H1 (cell line): ENCODE measurements around the gene MAGI3. TPM values are rescaled to one million over a fixed set of nuclear protein-coding genes. Genes with fewer than 3 reads are reported as not detected.
"Not testable (repeated sequence)": the region's sequence is repeated elsewhere in the genome, so short reads cannot be mapped to it uniquely, and the experiment has no call there.

Source experiments
- CTCF ChIA-PET: fragments of 300-600 bp; sonication (Branson Sonifier 250); formaldehyde crosslinking; loops from one replicate; lab custom pipeline; 2021; ENCODE audit not compliant: partially characterized antibody; lab: Charles Lee
- POLR2A ChIA-PET: fragments of 300-600 bp; sonication (Branson Sonifier 250); formaldehyde crosslinking; loops from one replicate; lab custom pipeline; 2021; ENCODE audit warnings: inconsistent platforms; ENCODE audit not compliant: partially characterized antibody; lab: Charles Lee
- DNase-seq, 2 experiments: peaks; one replicate each; pipeline versions ENCODE4 v3.0.0 to v3.0.0-alpha.2; 2010 to 2022; ENCODE audit warnings: low spot score in 2 of 2, low read depth in 1 of 2, mixed read lengths in 1 of 2
- FAIRE-seq: peaks from 2 replicates; lab custom pipeline; 2011; peaks lifted over from hg19 to GRCh38; lab: Jason Lieb, UNC
- H2AFZ ChIP-seq: 2 replicates; pipeline ENCODE4 v1.8.1; 2012; ENCODE audit warnings: low read length, inconsistent platforms
- H2AK5ac ChIP-seq: 2 replicates; pipeline ENCODE4 v1.6.1; 2013; ENCODE audit warnings: low read depth, low read length
- H2BK120ac ChIP-seq: replicated peaks from 2 replicates; pipeline ENCODE3; 2013; ENCODE audit warnings: low read depth, low read length, inconsistent platforms
- H2BK12ac ChIP-seq: 2 replicates; pipeline ENCODE4 v1.6.1; 2013; ENCODE audit warnings: low read depth, low read length
- H2BK15ac ChIP-seq: 2 replicates; pipeline ENCODE4 v1.6.1; 2013; ENCODE audit warnings: low read length
- H2BK20ac ChIP-seq: 2 replicates; pipeline ENCODE4 v1.6.1; 2013; ENCODE audit warnings: low read length
- H2BK5ac ChIP-seq: 2 replicates; pipeline ENCODE4 v1.6.1; 2013; ENCODE audit warnings: low read depth, low read length
- H3K14ac ChIP-seq: 2 replicates; pipeline ENCODE4 v1.6.1; 2013; ENCODE audit warnings: inconsistent platforms; ENCODE audit not compliant: insufficient read length
- H3K18ac ChIP-seq: 2 replicates; pipeline ENCODE4 v1.6.1; 2013; ENCODE audit warnings: low read length; ENCODE audit errors: extremely low read depth
- H3K23ac ChIP-seq: 2 replicates; pipeline ENCODE4 v1.6.1; 2013; ENCODE audit warnings: inconsistent platforms; ENCODE audit not compliant: insufficient read length
- H3K23me2 ChIP-seq: 2 replicates; pipeline ENCODE4 v1.6.1; 2013; ENCODE audit warnings: low read depth, low read length
- H3K27ac ChIP-seq: 2 replicates; pipeline ENCODE4 v1.6.1; 2011; ENCODE audit warnings: low read depth, low read length, inconsistent platforms
- H3K27me3 ChIP-seq, 4 experiments: replicated peaks in 1 of 4; 1 replicate in 1 of 4; 2 replicates in 3 of 4; pipeline versions ENCODE4 v1.6.1 to v1.8.1; 2011 to 2013; ENCODE audit warnings: low read length in 3 of 4, mild to moderate bottlenecking in 3 of 4, inconsistent platforms in 2 of 4, mixed read lengths in 2 of 4, moderate library complexity in 1 of 4; ENCODE audit not compliant: control insufficient read depth in 3 of 4, insufficient read depth in 3 of 4; ENCODE audit errors: extremely low read depth in 1 of 4
- H3K36me3 ChIP-seq, 4 experiments: 2 replicates each; pipeline versions ENCODE4 v1.6.1 to v1.8.1; 2011 to 2013; ENCODE audit warnings: mild to moderate bottlenecking in 4 of 4, low read length in 3 of 4, moderate library complexity in 2 of 4, control low read depth in 1 of 4, inconsistent platforms in 1 of 4; ENCODE audit not compliant: insufficient read depth in 4 of 4, control insufficient read depth in 2 of 4
- H3K4ac ChIP-seq: replicated peaks from 2 replicates; pipeline ENCODE3; 2013; ENCODE audit warnings: low read length, low read depth, mixed read lengths, inconsistent platforms; ENCODE audit not compliant: insufficient read length
- H3K4me1 ChIP-seq, 4 experiments: replicated peaks in 1 of 4; 1 replicate in 1 of 4; 2 replicates in 3 of 4; pipeline versions ENCODE4 v1.6.1 to v1.8.1; 2011 to 2013; ENCODE audit warnings: low read length in 3 of 4, inconsistent platforms in 2 of 4, mixed read lengths in 1 of 4; ENCODE audit not compliant: insufficient read depth in 4 of 4, control insufficient read depth in 3 of 4
- H3K4me2 ChIP-seq, 2 experiments: 2 replicates each; pipeline versions ENCODE4 v1.6.1 to v1.8.1; 2011 to 2013; ENCODE audit warnings: low read depth in 2 of 2, low read length in 2 of 2, control low read depth in 1 of 2, inconsistent platforms in 1 of 2, mild to moderate bottlenecking in 1 of 2; ENCODE audit not compliant: insufficient read depth in 1 of 2
- H3K4me3 ChIP-seq, 4 experiments: fragments of 200-600, 300-600 bp in 1 of 4; sonication (generic), shearing (Covaris generic), sonication (Bioruptor Twin) in 1 of 4; 2 replicates each; pipeline versions ENCODE4 v1.5.1 to v1.8.1; 2011 to 2016; ENCODE audit warnings: low read length in 4 of 4, low read depth in 3 of 4, control low read depth in 2 of 4, inconsistent platforms in 2 of 4, mild to moderate bottlenecking in 2 of 4, mixed read lengths in 1 of 4, moderate library complexity in 1 of 4; ENCODE audit not compliant: insufficient read depth in 2 of 4; ENCODE audit errors: extremely low read depth in 1 of 4
- H3K56ac ChIP-seq: replicated peaks from 2 replicates; pipeline ENCODE3; 2013; ENCODE audit warnings: low read depth, mild to moderate bottlenecking, mixed read lengths, low read length, inconsistent platforms; ENCODE audit not compliant: insufficient read length
- H3K79me1 ChIP-seq: 2 replicates; pipeline ENCODE4 v1.6.1; 2013; ENCODE audit warnings: low read depth, low read length, control low read depth
- H3K79me2 ChIP-seq, 2 experiments: 2 replicates each; pipeline versions ENCODE4 v1.6.1 to v1.8.1; 2012 to 2013; ENCODE audit warnings: low read length in 2 of 2, mild to moderate bottlenecking in 2 of 2, inconsistent platforms in 1 of 2; ENCODE audit not compliant: insufficient read depth in 2 of 2, control insufficient read depth in 1 of 2
- H3K9ac ChIP-seq, 4 experiments: replicated peaks in 1 of 4; 1 replicate in 1 of 4; 2 replicates in 3 of 4; pipeline versions ENCODE4 v1.6.1 to v1.8.1; 2011 to 2013; ENCODE audit warnings: low read depth in 3 of 4, low read length in 3 of 4, control low read depth in 2 of 4, mild to moderate bottlenecking in 2 of 4, moderate library complexity in 2 of 4, inconsistent platforms in 1 of 4; ENCODE audit errors: extremely low read depth in 1 of 4
- H3K9me3 ChIP-seq, 2 experiments: 2 replicates each; pipeline versions ENCODE4 v1.6.1 to v1.8.1; 2012 to 2013; ENCODE audit warnings: mild to moderate bottlenecking in 2 of 2, moderate library complexity in 2 of 2, control low read depth in 1 of 2, inconsistent platforms in 1 of 2, low read depth in 1 of 2, low read length in 1 of 2, mixed read lengths in 1 of 2; ENCODE audit not compliant: insufficient read depth in 2 of 2
- H4K20me1 ChIP-seq, 2 experiments: replicated peaks in 1 of 2; 2 replicates each; pipeline versions ENCODE3 to v1.8.1; 2011 to 2013; ENCODE audit warnings: inconsistent platforms in 2 of 2, low read length in 2 of 2, mild to moderate bottlenecking in 1 of 2; ENCODE audit not compliant: insufficient read depth in 2 of 2, control insufficient read depth in 1 of 2
- H4K5ac ChIP-seq: 2 replicates; pipeline ENCODE4 v1.6.1; 2013; ENCODE audit warnings: low read length, low read depth, mixed read lengths, inconsistent platforms; ENCODE audit not compliant: insufficient read length
- H4K8ac ChIP-seq: 2 replicates; pipeline ENCODE4 v1.8.0; 2013; ENCODE audit warnings: mild to moderate bottlenecking, moderate library complexity, low read length, inconsistent platforms; ENCODE audit not compliant: insufficient read depth; ENCODE audit errors: extremely low read depth
- H4K91ac ChIP-seq: replicated peaks from 2 replicates; pipeline ENCODE3; 2013; ENCODE audit warnings: low read length, mixed read lengths, inconsistent platforms; ENCODE audit not compliant: insufficient read length
- CTBP2 ChIP-seq: IDR thresholded peaks from 2 replicates; pipeline ENCODE4 v1.7.0; 2011; ENCODE audit warnings: borderline replicate concordance, mild to moderate bottlenecking, moderate library complexity, mixed read lengths, low read length; ENCODE audit not compliant: insufficient read depth, insufficient read length
- JUN ChIP-seq: IDR thresholded peaks from 2 replicates; pipeline ENCODE4 v1.6.1; 2011; ENCODE audit warnings: low read depth, mild to moderate bottlenecking, improper control_type of control experiment, low read length
- NANOG ChIP-seq: IDR thresholded peaks from 2 replicates; pipeline ENCODE4 v1.6.1; 2011; ENCODE audit warnings: low read length, low read depth, mild to moderate bottlenecking, inconsistent platforms; ENCODE audit not compliant: insufficient read depth, poor library complexity, severe bottlenecking
- RFX5 ChIP-seq: IDR thresholded peaks from 2 replicates; pipeline ENCODE4 v1.6.1; 2011; ENCODE audit warnings: low read depth, low read length, improper control_type of control experiment, borderline replicate concordance
- SP1 ChIP-seq: IDR thresholded peaks from 2 replicates; pipeline ENCODE4 v1.6.1; 2011; ENCODE audit warnings: low read depth, low read length
- SP2 ChIP-seq: IDR thresholded peaks from 2 replicates; pipeline ENCODE4 v1.6.1; 2012; ENCODE audit warnings: mild to moderate bottlenecking, low read length, inconsistent platforms
- ZNF274 ChIP-seq: IDR thresholded peaks from 2 replicates; pipeline ENCODE4 v1.7.0; 2012; ENCODE audit warnings: low read length, borderline replicate concordance; ENCODE audit errors: extremely low read depth
- WGBS, 2 experiments: shearing (Covaris generic) in 1 of 2; methylation state at CpG; one replicate each; pipeline versions ENCODE4 v1.1.6 to v1.1.7; 2013 to 2015; ENCODE audit warnings: low lambda C conversion rate in 2 of 2, mixed read lengths in 2 of 2, inconsistent platforms in 1 of 2, low coverage in 1 of 2, missing lambda C conversion rate in 1 of 2; ENCODE audit not compliant: insufficient replicate concordance in 2 of 2, insufficient coverage in 1 of 2, insufficient read length in 1 of 2; ENCODE audit errors: extremely low coverage in 1 of 2, missing lambda C conversion rate in 1 of 2; 5-methylcytosine and 5-hydroxymethylcytosine counted together
- polyA plus RNA-seq, 7 experiments: library from polyadenylated mRNA; depleted of rRNA in 3 of 7; stranded (reverse) in 5 of 7; unstranded in 2 of 7; fragments of >200 nt in 5 of 7; fragments of 200-250 nt in 2 of 7; gene quantifications; 1 replicate in 5 of 7; 2 replicates in 1 of 7; 4 replicates in 1 of 7; pipeline versions ENCODE4 v1.2.1 to v1.2.3, GENCODE V29; 2011 to 2013; ENCODE audit warnings: missing spikeins in 2 of 7, mixed read lengths in 2 of 7
- total RNA-seq: library from RNA; stranded (reverse); fragmentation: NEBNext Ultra II Directional; extraction: Animal tissue kit (Norgen Biotek cat#: 25700); gene quantifications from 2 replicates; pipeline ENCODE4 v1.2.1, GENCODE V29; 2021

MAGI3 gene
- total and polyA plus RNA-seq, 2 of the 8 experiments (the other 6 are each of a cell fraction or from before 2014, with no cell fraction given), result 2.3 to 7.8 TPM

DNA sequence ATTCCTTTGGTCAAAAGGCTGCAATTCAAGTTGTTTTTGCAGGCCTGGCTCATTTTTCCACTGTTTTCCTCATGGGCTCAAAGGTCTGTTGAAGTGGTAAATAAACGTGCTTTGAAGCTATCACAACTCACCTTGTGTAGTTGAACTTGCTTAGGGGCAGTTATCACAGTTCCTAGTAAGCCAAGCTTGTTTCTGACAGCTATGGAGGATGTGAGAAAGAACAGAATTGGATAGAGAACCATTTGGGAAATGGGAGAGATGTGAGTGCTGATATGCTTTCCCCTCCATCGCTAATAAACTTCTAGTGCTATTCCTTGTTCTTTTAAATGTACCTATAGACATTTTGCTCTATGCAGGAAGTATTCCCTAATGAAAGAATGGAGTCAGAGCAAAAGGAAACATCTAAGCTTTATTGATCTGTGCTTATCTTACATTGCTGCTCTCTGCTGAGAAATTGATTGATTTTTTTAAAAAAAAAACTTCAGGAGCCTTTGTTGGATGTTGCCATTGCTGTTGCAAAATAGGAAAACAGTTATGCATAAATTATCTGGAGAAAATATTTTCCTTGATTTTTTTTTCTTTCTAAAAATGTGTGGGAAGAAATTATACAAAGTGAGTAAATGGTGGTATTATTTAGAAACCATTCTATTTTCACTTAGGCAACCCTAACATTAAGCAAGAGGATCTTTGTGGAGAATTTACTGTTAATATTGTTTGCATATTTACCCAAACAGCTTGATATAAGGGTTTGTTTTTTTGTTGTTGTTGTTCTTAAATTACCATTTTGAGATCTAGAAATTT, 118.2 kb downstream of the MAGI3 start (continued):
- TF ChIP-seq RFX5, result no peak
- no peak for TF ChIP-seq SP2
- no peak for TF ChIP-seq CTBP2
- no peak for TF ChIP-seq NANOG
- no peak for TF ChIP-seq JUN
- TF ChIP-seq ZNF274, result no peak
- no peak for TF ChIP-seq SP1

GRCh38 chr1:113509766-113510165, 119.5 kb downstream of the MAGI3 start:
- FAIRE-seq, H3K4me2 ChIP-seq, H3K79me1 ChIP-seq, H4K5ac ChIP-seq, H3K18ac ChIP-seq, H2BK5ac ChIP-seq, DNase-seq, H3K23ac ChIP-seq, H4K91ac ChIP-seq, H3K4me1 ChIP-seq, H3K9me3 ChIP-seq, POLR2A ChIA-PET, H3K27me3 ChIP-seq, H3K27ac ChIP-seq, H3K14ac ChIP-seq, H2AK5ac ChIP-seq, H2BK12ac ChIP-seq, H2BK15ac ChIP-seq, H2BK120ac ChIP-seq, H4K8ac ChIP-seq, H2AFZ ChIP-seq, H3K9ac ChIP-seq, H3K56ac ChIP-seq, H3K4ac ChIP-seq, H2BK20ac ChIP-seq, H3K23me2 ChIP-seq, H4K20me1 ChIP-seq, H3K36me3 ChIP-seq, H3K79me2 ChIP-seq, H3K4me3 ChIP-seq: not testable (repeated sequence)
- 84% methylated on average over 6 of the region's 12 CpGs; no CpG with 5 or more reads in 1 of the 2 experiments for WGBS, 2 experiments
- CTCF ChIA-PET, result interaction anchor here (0.7 kb wide), 1 partner anchor 651 kb away, joined by 3 read pairs; no protein-coding TSS in a partner anchor
